Panc1 (cell line): ENCODE results near the gene NFATC3. TPM values are rescaled to one million over a fixed set of nuclear protein-coding genes. Genes with fewer than 3 reads are reported as not detected.

ENCODE experiments used
- ATAC-seq: fragments of 200-7000 bp; cut with Tn5 transposase; 2 replicates; pipeline ENCODE4 v1.9.1; 2020; ENCODE audit warnings: mild to moderate bottlenecking, moderate library complexity
- BruUV-seq: library from RNA; stranded (reverse); fragments of 400-500 nt; replicated peaks from 2 replicates; lab custom pipeline; 2021; lab: Mats Ljungman, UMichigan
- CTCF ChIA-PET: fragments of 300-600 bp; sonication (Branson Sonifier 250); formaldehyde crosslinking; loops from one replicate; lab custom pipeline; 2022; ENCODE audit warnings: antibody characterized with exemption; lab: Charles Lee
- POLR2A ChIA-PET: fragments of 300-600 bp; sonication (Branson Sonifier 250); formaldehyde crosslinking; loops from one replicate; lab custom pipeline; 2022; ENCODE audit warnings: antibody characterized with exemption; lab: Charles Lee
- DNase-seq: peaks from one replicate; pipeline ENCODE4 v3.0.0-alpha.2; 2010; ENCODE audit warnings: low read depth, low spot score
- H3K27ac ChIP-seq: 2 replicates; pipeline ENCODE4 v1.5.1; 2011; ENCODE audit warnings: mild to moderate bottlenecking, low read length, inconsistent platforms
- H3K27me3 ChIP-seq: fragments of 200-500 bp; sonication (Bioruptor generic); 2 replicates; pipeline ENCODE4 v1.6.0; 2014; ENCODE audit warnings: low read length, inconsistent platforms; ENCODE audit not compliant: control insufficient read depth, insufficient read depth
- H3K36me3 ChIP-seq: fragments of 200-500 bp; sonication (Bioruptor generic); 2 replicates; pipeline ENCODE4 v1.5.1; 2014; ENCODE audit warnings: inconsistent platforms, mild to moderate bottlenecking, low read length, moderate library complexity; ENCODE audit not compliant: control insufficient read depth, insufficient read depth
- H3K4me1 ChIP-seq: 2 replicates; pipeline ENCODE4 v1.5.1; 2011; ENCODE audit warnings: inconsistent platforms, mild to moderate bottlenecking, low read length, moderate library complexity; ENCODE audit not compliant: control insufficient read depth, insufficient read depth
- H3K4me3 ChIP-seq, 2 experiments: 2 replicates each; pipeline ENCODE4 v1.5.1; 2011 to 2012; ENCODE audit warnings: low read depth in 2 of 2, low read length in 2 of 2, mild to moderate bottlenecking in 2 of 2, inconsistent platforms in 1 of 2, moderate library complexity in 1 of 2
- H3K9me3 ChIP-seq: fragments of 200-500 bp; sonication (Bioruptor generic); 2 replicates; pipeline ENCODE4 v1.5.1; 2014; ENCODE audit warnings: low read depth, mild to moderate bottlenecking, inconsistent platforms, low read length, moderate library complexity; ENCODE audit not compliant: control insufficient read depth, insufficient read depth
- POLR2AphosphoS5 ChIP-seq: IDR thresholded peaks from 2 replicates; pipeline ENCODE4 v1.6.1; 2012; ENCODE audit warnings: mild to moderate bottlenecking, low read depth, low read length, moderate library complexity
- SIN3A ChIP-seq: IDR thresholded peaks from 2 replicates; pipeline ENCODE4 v1.6.1; 2012; ENCODE audit warnings: low read depth, mild to moderate bottlenecking, low read length, moderate library complexity, borderline replicate concordance; ENCODE audit not compliant: insufficient read depth
- TCF7L2 ChIP-seq: IDR thresholded peaks from 2 replicates; pipeline ENCODE4 v1.6.1; 2011; ENCODE audit warnings: mild to moderate bottlenecking, low read depth, low read length, inconsistent platforms
- in situ Hi-C: cut with HindIII; loops from 2 replicates; pipeline ENCODE4 v1.10.0; 2016; ENCODE audit warnings: low sequenced_read_pairs, low pct_unique_long_range_greater_than_20kb
- intact Hi-C: fragments of 100-400 bp; cut with micrococcal nuclease; formaldehyde crosslinking; loops from one replicate; pipeline ENCODE4 v1.10.0; 2022; ENCODE audit not compliant: unreplicated experiment
- total RNA-seq: library from RNA; stranded (reverse); gene quantifications from one replicate; pipeline ENCODE4 v1.2.1, GENCODE V29; 2021; ENCODE audit not compliant: unreplicated experiment
- TF ChIP-seq, protein P1 (sequence below): fragments of 450-650 bp; IDR thresholded peaks from 2 replicates; pipeline ENCODE4 v1.5.1; 2017; ENCODE audit warnings: mild to moderate bottlenecking
- TF ChIP-seq, protein P2 (sequence below), 2 experiments: IDR thresholded peaks; 2 replicates each; pipeline ENCODE4 v1.6.1; 2011 to 2012; ENCODE audit warnings: low read depth in 2 of 2, control low read depth in 1 of 2, low read length in 1 of 2, mild to moderate bottlenecking in 1 of 2, moderate library complexity in 1 of 2; ENCODE audit not compliant: insufficient read depth in 1 of 2

Gene NFATC3
- total RNA-seq, 1 experiment from 2014 or later, result 24.8 TPM

DNA sequence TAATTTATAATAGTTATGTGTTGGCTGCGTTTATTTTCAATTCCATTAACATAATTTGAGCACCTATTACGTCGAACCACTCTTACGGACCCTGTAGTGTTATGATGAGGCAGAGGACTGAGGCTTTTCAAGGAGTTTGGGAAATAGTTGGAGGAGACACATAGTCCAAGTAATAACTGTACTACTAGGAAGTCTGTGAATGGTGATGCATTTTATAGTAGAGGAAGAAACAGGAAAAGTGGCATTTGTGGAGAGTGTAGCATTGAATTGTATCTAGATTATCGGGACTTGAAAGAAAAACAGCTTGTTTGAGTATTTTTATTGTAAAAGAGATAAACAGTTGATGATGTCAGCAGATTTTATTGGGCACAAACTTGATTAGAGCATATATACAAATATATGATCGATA is 1.7 kb downstream of the NFATC3 start:
- DNase-seq (no peak), ATAC-seq (no peak)
- TF ChIP-seq POLR2AphosphoS5, result no peak
- TF ChIP-seq TCF7L2, result no peak
- TF ChIP-seq, protein P1, sequence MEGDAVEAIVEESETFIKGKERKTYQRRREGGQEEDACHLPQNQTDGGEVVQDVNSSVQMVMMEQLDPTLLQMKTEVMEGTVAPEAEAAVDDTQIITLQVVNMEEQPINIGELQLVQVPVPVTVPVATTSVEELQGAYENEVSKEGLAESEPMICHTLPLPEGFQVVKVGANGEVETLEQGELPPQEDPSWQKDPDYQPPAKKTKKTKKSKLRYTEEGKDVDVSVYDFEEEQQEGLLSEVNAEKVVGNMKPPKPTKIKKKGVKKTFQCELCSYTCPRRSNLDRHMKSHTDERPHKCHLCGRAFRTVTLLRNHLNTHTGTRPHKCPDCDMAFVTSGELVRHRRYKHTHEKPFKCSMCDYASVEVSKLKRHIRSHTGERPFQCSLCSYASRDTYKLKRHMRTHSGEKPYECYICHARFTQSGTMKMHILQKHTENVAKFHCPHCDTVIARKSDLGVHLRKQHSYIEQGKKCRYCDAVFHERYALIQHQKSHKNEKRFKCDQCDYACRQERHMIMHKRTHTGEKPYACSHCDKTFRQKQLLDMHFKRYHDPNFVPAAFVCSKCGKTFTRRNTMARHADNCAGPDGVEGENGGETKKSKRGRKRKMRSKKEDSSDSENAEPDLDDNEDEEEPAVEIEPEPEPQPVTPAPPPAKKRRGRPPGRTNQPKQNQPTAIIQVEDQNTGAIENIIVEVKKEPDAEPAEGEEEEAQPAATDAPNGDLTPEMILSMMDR, result no peak
- TF ChIP-seq, protein P2, sequence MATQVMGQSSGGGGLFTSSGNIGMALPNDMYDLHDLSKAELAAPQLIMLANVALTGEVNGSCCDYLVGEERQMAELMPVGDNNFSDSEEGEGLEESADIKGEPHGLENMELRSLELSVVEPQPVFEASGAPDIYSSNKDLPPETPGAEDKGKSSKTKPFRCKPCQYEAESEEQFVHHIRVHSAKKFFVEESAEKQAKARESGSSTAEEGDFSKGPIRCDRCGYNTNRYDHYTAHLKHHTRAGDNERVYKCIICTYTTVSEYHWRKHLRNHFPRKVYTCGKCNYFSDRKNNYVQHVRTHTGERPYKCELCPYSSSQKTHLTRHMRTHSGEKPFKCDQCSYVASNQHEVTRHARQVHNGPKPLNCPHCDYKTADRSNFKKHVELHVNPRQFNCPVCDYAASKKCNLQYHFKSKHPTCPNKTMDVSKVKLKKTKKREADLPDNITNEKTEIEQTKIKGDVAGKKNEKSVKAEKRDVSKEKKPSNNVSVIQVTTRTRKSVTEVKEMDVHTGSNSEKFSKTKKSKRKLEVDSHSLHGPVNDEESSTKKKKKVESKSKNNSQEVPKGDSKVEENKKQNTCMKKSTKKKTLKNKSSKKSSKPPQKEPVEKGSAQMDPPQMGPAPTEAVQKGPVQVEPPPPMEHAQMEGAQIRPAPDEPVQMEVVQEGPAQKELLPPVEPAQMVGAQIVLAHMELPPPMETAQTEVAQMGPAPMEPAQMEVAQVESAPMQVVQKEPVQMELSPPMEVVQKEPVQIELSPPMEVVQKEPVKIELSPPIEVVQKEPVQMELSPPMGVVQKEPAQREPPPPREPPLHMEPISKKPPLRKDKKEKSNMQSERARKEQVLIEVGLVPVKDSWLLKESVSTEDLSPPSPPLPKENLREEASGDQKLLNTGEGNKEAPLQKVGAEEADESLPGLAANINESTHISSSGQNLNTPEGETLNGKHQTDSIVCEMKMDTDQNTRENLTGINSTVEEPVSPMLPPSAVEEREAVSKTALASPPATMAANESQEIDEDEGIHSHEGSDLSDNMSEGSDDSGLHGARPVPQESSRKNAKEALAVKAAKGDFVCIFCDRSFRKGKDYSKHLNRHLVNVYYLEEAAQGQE (IDR thresholded peaks at IDR 0.05; ENCODE audit: insufficient read depth in 1 of 2, low read depth in 2 of 2, low read length in 1 of 2), result no peak
- no peak for TF ChIP-seq SIN3A
- H3K4me3 ChIP-seq, result peak overlapping the region; percentile 70 to 86
- peak overlapping the region; percentile 90 for H3K27ac ChIP-seq
- intact Hi-C loops (loop anchor here (5.0 kb wide), 1 partner anchor 140 kb away; no protein-coding TSS in a partner anchor), in situ Hi-C loops (no loop called here)
- H3K27me3 ChIP-seq, result no peaks in the 10 kb centered on the region
- no peaks in the 10 kb centered on the region for H3K9me3 ChIP-seq
- POLR2A ChIA-PET, result no interaction called here
- BruUV-seq, result no TSS peak
- CTCF ChIA-PET, result interaction anchor here (0.6 kb wide), 1 partner anchor 143 kb away, joined by 4 read pairs; no protein-coding TSS in a partner anchor
- H3K36me3 ChIP-seq, result no peaks in the 10 kb centered on the region; the same call in 1 of the 2 replicates
- peaks cover 4% of the 10 kb centered on the region for H3K4me1 ChIP-seq

DNA sequence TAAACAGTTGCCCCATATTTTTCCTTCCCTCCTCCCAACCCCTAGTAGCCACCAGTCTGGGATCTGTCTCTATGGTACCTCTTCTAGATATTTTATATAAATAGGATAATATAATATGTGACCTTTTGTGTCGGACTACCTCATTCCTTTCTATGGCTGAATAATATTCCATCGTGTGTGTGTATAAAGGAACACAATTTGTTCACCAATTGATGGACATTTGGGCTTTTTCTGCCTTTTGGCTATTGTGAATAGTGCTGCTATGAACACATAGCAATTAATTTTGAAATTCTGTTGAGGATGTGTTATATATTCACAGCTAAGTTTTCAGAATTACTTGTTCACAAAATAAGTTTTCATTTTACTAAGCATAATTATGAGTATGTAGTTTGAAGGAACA is 2.5 kb downstream of the NFATC3 start:
- no peaks in the 10 kb centered on the region for H3K9me3 ChIP-seq
- no peak for DNase-seq
- ATAC-seq, result no peak
- TF ChIP-seq TCF7L2 (no peak), POLR2AphosphoS5 (no peak), SIN3A (no peak)
- TF ChIP-seq, protein P1, result no peak
- TF ChIP-seq, protein P2 (IDR thresholded peaks at IDR 0.05; ENCODE audit: insufficient read depth in 1 of 2, low read depth in 2 of 2, low read length in 1 of 2), result no peak
- H3K36me3 ChIP-seq, result no peaks in the 10 kb centered on the region; the same call in 1 of the 2 replicates
- in situ Hi-C loops (no loop called here), intact Hi-C loops (loop anchor here (5.0 kb wide), 1 partner anchor 140 kb away; no protein-coding TSS in a partner anchor)
- no peak overlapping the region; the same call in 1 of the 2 replicates for H3K27ac ChIP-seq
- H3K4me3 ChIP-seq, result peak overlapping the region in 1 of 2 experiments; percentile 86; a peak in 2 of 4 replicates
- CTCF ChIA-PET, result no interaction called here
- peaks cover 4% of the 10 kb centered on the region for H3K4me1 ChIP-seq
- H3K27me3 ChIP-seq, result no peaks in the 10 kb centered on the region
- POLR2A ChIA-PET, result no interaction called here
- BruUV-seq, result no TSS peak
